Stimulated activated CD4-positive, alpha-beta T cell treated with anti-CD3 and anti-CD28 coated beads, Interleukin-15, amount 100 ng/mL, for 24 hours (primary cell): Measurements from ENCODE around the gene HTR3A.

Experiments
- DNase-seq: peaks from one replicate; pipeline ENCODE4 v3.0.0-alpha.2; 2020

The HTR3A gene

GRCh38 chr11:113980785-113981184, 5.9 kb downstream of the HTR3A start:
- no peak for DNase-seq

GRCh38 chr11:113982306-113982705, 7.4 kb downstream of the HTR3A start:
- no peak for DNase-seq

- DNase-seq, result no peak
These were observed 9.9 kb downstream of the HTR3A start for GRCh38 chr11:113984781-113985180.

- DNase-seq, result no peak
These were observed 11.0 kb downstream of the HTR3A start for GRCh38 chr11:113985906-113986305.

GRCh38 chr11:113986351-113987140, 11.6 kb downstream of the HTR3A start:
- no peak for DNase-seq

GRCh38 chr11:113989381-113989780, 14.5 kb downstream of the HTR3A start:
- DNase-seq, result no peak

- DNase-seq, result no peak
These were observed 15.0 kb downstream of the HTR3A start for GRCh38 chr11:113989916-113990315.

- peak; percentile 11 for DNase-seq
These were observed 16.3 kb downstream of the HTR3A start for GRCh38 chr11:113991170-113991569.

GRCh38 chr11:113991718-113992458, 17.0 kb downstream of the HTR3A start:
- DNase-seq, result no peak

GRCh38 chr11:113992459-113993110, 17.7 kb downstream of the HTR3A start:
- DNase-seq, result no peak

GRCh38 chr11:113994077-113994954, 19.4 kb downstream of the HTR3A start:
- peak; percentile 46 for DNase-seq

GRCh38 chr11:113997473-113997872, 22.6 kb downstream of the HTR3A start:
- no peak for DNase-seq

GRCh38 chr11:113998574-113998973, 23.7 kb downstream of the HTR3A start:
- no peak for DNase-seq

GRCh38 chr11:114000526-114000925, 25.6 kb downstream of the HTR3A start:
- no peak for DNase-seq

- DNase-seq, result no peak
These were observed 26.5 kb downstream of the HTR3A start for GRCh38 chr11:114001416-114001815.

GRCh38 chr11:114008331-114008730, 33.4 kb downstream of the HTR3A start:
- DNase-seq, result no peak

GRCh38 chr11:114010931-114011330, 36.0 kb downstream of the HTR3A start:
- DNase-seq, result no peak

- no peak for DNase-seq
These were observed 36.5 kb downstream of the HTR3A start for GRCh38 chr11:114011443-114011842.

- no peak for DNase-seq
These were observed 40.2 kb downstream of the HTR3A start for GRCh38 chr11:114015117-114015516.

- no peak for DNase-seq
These were observed 42.1 kb downstream of the HTR3A start for GRCh38 chr11:114016986-114017385.

GRCh38 chr11:114017723-114018122, 42.8 kb downstream of the HTR3A start:
- no peak for DNase-seq

GRCh38 chr11:114019046-114019445, 44.1 kb downstream of the HTR3A start:
- DNase-seq, result no peak

- DNase-seq, result no peak
These were observed 44.7 kb downstream of the HTR3A start for GRCh38 chr11:114019574-114019973.
